ENCODE data around the gene SPATA1. TPM values are rescaled to one million over a fixed set of nuclear protein-coding genes. Genes with fewer than 3 reads are reported as not detected.

SPATA1 gene
- 1 to 10 TPM in 2 of 6 donors, under 1 TPM in 4; 0.16 to 1.4 (median 0.68) TPM for total RNA-seq
- 1 to 10 TPM; 1.1 to 1.2 TPM for polyA plus RNA-seq

GRCh38 chr1:84506002-84506728, at the start of gene SPATA1, which contains the start of gene GNG5:
Gene SPATA1 (plus strand): TSS chr1:84506386. CDS start chr1:84516360, 9,974 bp downstream.
Gene GNG5 (minus strand): TSS chr1:84506581. CDS start chr1:84506091, 490 bp downstream.
- H3K9me3 ChIP-seq = no peaks in the 10 kb centered on the region
- ATAC-seq (peak; percentile 93 to 97 (median 96)), DNase-seq (peak; percentile 97 to 100 (median 98)), FAIRE-seq (no peak)
- H3K27ac ChIP-seq = peak within 1 kb of the TSS; percentile 96 to 99 (median 96)
- WGBS, 2 donors = 0% methylated on average over 57 to 60 of the region's 60 CpGs
- H3K27me3 ChIP-seq = no peaks in the 10 kb centered on the region
- H3K4me3 ChIP-seq = peak within 1 kb of the TSS; percentile 40 to 91 (median 78)
- H3K4me1 ChIP-seq = peaks cover 15 to 30% (median 16%) of the 10 kb centered on the region in 3 donors
- intact Hi-C loops (cut with DNase I) = no loop called here
- TF ChIP-seq CTCF (IDR thresholded peaks at IDR 0.05) = no peak
- H3K36me3 ChIP-seq = no peaks in the 10 kb centered on the region

GRCh38 chr1:84462118-84462517, 44.1 kb upstream of the SPATA1 start:
- TF ChIP-seq CTCF (IDR thresholded peaks at IDR 0.05) = no peak
- 67 to 71% methylated on average over 1 of the region's 1 CpG for WGBS, 2 donors
- no peak for DNase-seq
- intact Hi-C loops (cut with DNase I) = no loop called here
- Histone ChIP-seq H3K36me3 (no peaks in the 10 kb centered on the region), H3K27me3 (no peaks in the 10 kb centered on the region), H3K4me1 (no peaks in the 10 kb centered on the region), H3K9me3 (no peaks in the 10 kb centered on the region), H3K4me3 (no peak overlapping the region), H3K27ac (no peak overlapping the region)
- ATAC-seq = no peak
- no peak for FAIRE-seq

- Histone ChIP-seq H3K9me3 (no peaks in the 10 kb centered on the region), H3K4me3 (no peak overlapping the region), H3K36me3 (no peaks in the 10 kb centered on the region), H3K27ac (no peak overlapping the region), H3K4me1 (no peaks in the 10 kb centered on the region), H3K27me3 (peaks cover 0 to 9% (median 0%) of the 10 kb centered on the region in 4 donors)
- no peak for DNase-seq
- intact Hi-C loops (cut with DNase I) = no loop called here
- no peak for TF ChIP-seq CTCF (IDR thresholded peaks at IDR 0.05)
- ATAC-seq = no peak
- FAIRE-seq = no peak
Observed at GRCh38 chr1:84467298-84467697, 38.9 kb upstream of the SPATA1 start.

- 51 to 53% methylated on average over 1 of the region's 1 CpG for WGBS, 2 donors
- no peaks in the 10 kb centered on the region for H3K36me3 ChIP-seq
- no peak overlapping the region for H3K4me3 ChIP-seq
- peaks cover 0 to 12% (median 12%) of the 10 kb centered on the region in 3 donors for H3K4me1 ChIP-seq
- ATAC-seq (no peak), FAIRE-seq (peak; percentile 78), DNase-seq (no peak)
- TF ChIP-seq CTCF (IDR thresholded peaks at IDR 0.05) = no peak
- intact Hi-C loops (cut with DNase I) = no loop called here
- H3K27ac ChIP-seq = no peak overlapping the region
- H3K9me3 ChIP-seq = no peaks in the 10 kb centered on the region
- peaks cover 0 to 28% (median 0%) of the 10 kb centered on the region in 4 donors for H3K27me3 ChIP-seq
Observed at GRCh38 chr1:84476225-84476624, 30.0 kb upstream of the SPATA1 start.
